ENCODE results near the gene SATB1.

The SATB1 gene

DNA sequence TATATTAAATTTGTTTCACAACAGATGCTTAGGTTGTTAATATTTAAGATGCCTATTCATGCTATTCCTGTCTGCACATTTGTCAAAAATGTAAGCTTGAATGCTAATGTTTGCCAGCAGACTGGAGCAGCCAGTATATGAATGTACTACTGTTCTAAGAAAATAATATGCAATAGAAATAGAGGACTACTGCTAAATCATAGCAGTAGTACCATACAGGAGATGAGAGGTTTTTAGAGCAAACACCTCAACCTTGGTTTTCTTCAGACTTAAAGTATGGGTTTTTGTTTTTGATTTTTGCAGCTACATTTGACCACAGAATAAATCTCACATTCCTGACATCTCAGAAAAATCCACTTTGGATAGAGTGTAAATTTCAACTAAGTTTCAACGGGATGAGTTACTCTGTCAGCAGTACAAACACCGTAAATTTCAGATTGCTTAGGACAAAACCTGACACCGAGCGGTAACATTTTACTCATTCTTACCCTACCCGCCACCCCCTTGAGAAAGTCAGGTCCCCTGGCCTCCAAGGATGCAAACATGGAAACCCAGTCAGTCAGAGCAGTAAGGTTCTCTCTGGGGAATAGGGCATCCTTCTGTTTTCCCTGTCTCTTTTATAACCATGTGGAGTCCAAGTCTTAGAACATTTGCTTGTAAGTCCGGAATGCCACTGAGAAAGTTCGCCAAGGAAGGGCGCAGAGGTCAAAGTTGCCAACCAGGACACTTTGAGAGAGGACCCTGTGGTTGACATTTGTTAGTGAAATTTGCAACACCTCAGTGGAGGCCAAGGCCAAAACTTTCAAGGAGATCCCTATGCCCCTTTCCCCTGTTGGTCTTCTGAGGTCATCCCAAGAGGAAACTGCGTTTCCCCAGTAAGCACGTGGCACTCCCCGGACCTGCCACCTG lies 17.9 kb upstream of the SATB1 start (continued):
- TF ChIP-seq ZBTB48 (tag by site-specific recombination; IDR thresholded peaks at IDR 0.05) (0 out of 2 replicates have a peak, but pooled peaks have one; percentile 23), TRIM28 (IDR thresholded peaks at IDR 0.05; ENCODE audit: borderline replicate concordance, low read length) (no peak), PRDM1 (tag by site-specific recombination; IDR thresholded peaks at IDR 0.05) (peak; percentile 75), ZNF19 (tag by site-specific recombination; IDR thresholded peaks at IDR 0.05; ENCODE audit: low read depth) (no peak)
- TF ChIP-seq, protein P1, sequence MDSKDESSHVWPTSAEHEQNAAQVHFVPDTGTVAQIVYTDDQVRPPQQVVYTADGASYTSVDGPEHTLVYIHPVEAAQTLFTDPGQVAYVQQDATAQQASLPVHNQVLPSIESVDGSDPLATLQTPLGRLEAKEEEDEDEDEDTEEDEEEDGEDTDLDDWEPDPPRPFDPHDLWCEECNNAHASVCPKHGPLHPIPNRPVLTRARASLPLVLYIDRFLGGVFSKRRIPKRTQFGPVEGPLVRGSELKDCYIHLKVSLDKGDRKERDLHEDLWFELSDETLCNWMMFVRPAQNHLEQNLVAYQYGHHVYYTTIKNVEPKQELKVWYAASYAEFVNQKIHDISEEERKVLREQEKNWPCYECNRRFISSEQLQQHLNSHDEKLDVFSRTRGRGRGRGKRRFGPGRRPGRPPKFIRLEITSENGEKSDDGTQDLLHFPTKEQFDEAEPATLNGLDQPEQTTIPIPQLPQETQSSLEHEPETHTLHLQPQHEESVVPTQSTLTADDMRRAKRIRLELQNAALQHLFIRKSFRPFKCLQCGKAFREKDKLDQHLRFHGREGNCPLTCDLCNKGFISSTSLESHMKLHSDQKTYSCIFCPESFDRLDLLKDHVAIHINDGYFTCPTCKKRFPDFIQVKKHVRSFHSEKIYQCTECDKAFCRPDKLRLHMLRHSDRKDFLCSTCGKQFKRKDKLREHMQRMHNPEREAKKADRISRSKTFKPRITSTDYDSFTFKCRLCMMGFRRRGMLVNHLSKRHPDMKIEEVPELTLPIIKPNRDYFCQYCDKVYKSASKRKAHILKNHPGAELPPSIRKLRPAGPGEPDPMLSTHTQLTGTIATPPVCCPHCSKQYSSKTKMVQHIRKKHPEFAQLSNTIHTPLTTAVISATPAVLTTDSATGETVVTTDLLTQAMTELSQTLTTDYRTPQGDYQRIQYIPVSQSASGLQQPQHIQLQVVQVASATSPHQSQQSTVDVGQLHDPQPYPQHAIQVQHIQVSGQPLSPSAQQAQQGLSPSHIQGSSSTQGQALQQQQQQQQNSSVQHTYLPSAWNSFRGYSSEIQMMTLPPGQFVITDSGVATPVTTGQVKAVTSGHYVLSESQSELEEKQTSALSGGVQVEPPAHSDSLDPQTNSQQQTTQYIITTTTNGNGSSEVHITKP (tag by site-specific recombination; IDR thresholded peaks at IDR 0.05), result peak; percentile 39; the same call in 1 of the 2 replicates
- TF ChIP-seq, protein P2, sequence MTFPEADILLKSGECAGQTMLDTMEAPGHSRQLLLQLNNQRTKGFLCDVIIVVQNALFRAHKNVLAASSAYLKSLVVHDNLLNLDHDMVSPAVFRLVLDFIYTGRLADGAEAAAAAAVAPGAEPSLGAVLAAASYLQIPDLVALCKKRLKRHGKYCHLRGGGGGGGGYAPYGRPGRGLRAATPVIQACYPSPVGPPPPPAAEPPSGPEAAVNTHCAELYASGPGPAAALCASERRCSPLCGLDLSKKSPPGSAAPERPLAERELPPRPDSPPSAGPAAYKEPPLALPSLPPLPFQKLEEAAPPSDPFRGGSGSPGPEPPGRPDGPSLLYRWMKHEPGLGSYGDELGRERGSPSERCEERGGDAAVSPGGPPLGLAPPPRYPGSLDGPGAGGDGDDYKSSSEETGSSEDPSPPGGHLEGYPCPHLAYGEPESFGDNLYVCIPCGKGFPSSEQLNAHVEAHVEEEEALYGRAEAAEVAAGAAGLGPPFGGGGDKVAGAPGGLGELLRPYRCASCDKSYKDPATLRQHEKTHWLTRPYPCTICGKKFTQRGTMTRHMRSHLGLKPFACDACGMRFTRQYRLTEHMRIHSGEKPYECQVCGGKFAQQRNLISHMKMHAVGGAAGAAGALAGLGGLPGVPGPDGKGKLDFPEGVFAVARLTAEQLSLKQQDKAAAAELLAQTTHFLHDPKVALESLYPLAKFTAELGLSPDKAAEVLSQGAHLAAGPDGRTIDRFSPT (tag by site-specific recombination; IDR thresholded peaks at IDR 0.05), result 0 out of 2 replicates have a peak, but pooled peaks have one; percentile 31

DNA sequence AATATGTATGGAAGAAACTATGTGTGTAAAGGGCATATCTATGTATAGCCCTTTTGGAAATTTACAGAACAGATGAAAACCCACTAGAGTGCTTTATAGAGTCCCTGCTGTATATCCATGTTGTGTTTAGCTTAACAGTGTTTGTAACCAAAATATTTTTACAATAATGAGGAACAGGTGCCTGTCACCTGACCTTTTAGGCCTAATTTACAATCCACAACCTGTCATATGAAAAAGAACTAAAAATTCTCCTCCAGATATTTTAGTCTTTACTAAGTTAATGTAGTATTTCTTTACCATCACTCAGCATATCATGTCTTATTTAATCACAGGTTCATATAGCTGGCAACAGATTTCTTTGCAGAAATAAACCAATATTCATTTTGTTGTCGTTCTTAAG lies 16.4 kb upstream of the SATB1 start:
- POLR2A ChIA-PET, result no interaction called here
- TF ChIP-seq SCRT2 (tag by site-specific recombination; IDR thresholded peaks at IDR 0.05) (0 out of 2 replicates have a peak, but pooled peaks have one; percentile 15), ZNF792 (tag by site-specific recombination; IDR thresholded peaks at IDR 0.05) (no peak), ZNF596 (tag by site-specific recombination; IDR thresholded peaks at IDR 0.05) (peak; percentile 20; the same call in 1 of the 2 replicates), ZNF324 (tag by site-specific recombination; IDR thresholded peaks at IDR 0.05) (no peak), ZNF664 (tag by site-specific recombination; IDR thresholded peaks at IDR 0.05) (0 out of 2 replicates have a peak, but pooled peaks have one; percentile 36), ZNF48 (tag by site-specific recombination; IDR thresholded peaks at IDR 0.05) (no peak), HOXD13 (CRISPR knock-in tag; IDR thresholded peaks at IDR 0.05; ENCODE audit: borderline replicate concordance) (no peak)
- TF ChIP-seq, protein P3, sequence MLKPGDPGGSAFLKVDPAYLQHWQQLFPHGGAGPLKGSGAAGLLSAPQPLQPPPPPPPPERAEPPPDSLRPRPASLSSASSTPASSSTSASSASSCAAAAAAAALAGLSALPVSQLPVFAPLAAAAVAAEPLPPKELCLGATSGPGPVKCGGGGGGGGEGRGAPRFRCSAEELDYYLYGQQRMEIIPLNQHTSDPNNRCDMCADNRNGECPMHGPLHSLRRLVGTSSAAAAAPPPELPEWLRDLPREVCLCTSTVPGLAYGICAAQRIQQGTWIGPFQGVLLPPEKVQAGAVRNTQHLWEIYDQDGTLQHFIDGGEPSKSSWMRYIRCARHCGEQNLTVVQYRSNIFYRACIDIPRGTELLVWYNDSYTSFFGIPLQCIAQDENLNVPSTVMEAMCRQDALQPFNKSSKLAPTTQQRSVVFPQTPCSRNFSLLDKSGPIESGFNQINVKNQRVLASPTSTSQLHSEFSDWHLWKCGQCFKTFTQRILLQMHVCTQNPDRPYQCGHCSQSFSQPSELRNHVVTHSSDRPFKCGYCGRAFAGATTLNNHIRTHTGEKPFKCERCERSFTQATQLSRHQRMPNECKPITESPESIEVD (tag by site-specific recombination; IDR thresholded peaks at IDR 0.05), result peak; percentile 79
- TF ChIP-seq, protein P4, sequence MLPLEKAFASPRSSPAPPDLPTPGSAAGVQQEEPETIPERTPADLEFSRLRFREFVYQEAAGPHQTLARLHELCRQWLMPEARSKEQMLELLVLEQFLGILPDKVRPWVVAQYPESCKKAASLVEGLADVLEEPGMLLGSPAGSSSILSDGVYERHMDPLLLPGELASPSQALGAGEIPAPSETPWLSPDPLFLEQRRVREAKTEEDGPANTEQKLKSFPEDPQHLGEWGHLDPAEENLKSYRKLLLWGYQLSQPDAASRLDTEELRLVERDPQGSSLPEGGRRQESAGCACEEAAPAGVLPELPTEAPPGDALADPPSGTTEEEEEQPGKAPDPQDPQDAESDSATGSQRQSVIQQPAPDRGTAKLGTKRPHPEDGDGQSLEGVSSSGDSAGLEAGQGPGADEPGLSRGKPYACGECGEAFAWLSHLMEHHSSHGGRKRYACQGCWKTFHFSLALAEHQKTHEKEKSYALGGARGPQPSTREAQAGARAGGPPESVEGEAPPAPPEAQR (tag by site-specific recombination; IDR thresholded peaks at IDR 0.05), result no peak
- no peaks in the 10 kb centered on the region for H3K36me3 ChIP-seq (ENCODE audit: control insufficient read depth in 2 of 2, insufficient read depth in 1 of 2, low read length in 2 of 2)
- H3K27ac ChIP-seq (ENCODE audit: extremely low read depth, low read depth, low read length), result no peak overlapping the region
- no peak overlapping the region for H3K4me3 ChIP-seq (ENCODE audit: low read depth, low read length)
- no peaks in the 10 kb centered on the region for H3K9me3 ChIP-seq (ENCODE audit: control insufficient read depth, insufficient read depth, low read depth, low read length)
- CTCF ChIA-PET, result no interaction called here
- peaks cover 21% of the 10 kb centered on the region for H3K4me1 ChIP-seq (ENCODE audit: control insufficient read depth, insufficient read depth, low read length)
